Measurements from ENCODE around the gene XIRP1. TPM values are rescaled to one million over a fixed set of nuclear protein-coding genes. Genes with fewer than 3 reads are reported as not detected.

Gene XIRP1
- total and polyA plus RNA-seq, 2 of the 13 experiments (the other 11 are each of a cell fraction or from before 2014, with no cell fraction given): not detected

DNA sequence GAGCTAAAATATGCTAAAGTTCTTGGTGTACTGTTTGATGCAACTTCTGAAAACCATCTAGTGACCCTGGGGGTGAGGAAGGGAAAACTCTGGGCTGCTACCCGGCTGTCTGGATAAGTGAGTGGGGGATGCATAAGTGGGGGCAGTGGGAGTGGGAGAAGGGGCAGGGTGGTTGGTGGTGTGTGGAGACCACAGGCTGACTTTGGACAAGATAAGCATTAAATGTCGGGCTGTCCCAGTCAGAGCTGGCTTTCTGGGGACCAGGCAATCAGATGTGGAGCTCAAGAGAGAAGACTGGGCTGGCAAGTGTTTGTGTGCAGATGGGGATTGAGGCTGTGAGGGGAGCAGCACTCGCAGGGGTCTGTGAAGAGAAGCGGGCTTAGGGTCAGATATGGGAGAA, 11.0 kb upstream of the XIRP1 start:
- no peak for ATAC-seq
- H3K9ac ChIP-seq (ENCODE audit: insufficient read depth, low read depth, low read length): no peak overlapping the region
- TF ChIP-seq, protein P1, sequence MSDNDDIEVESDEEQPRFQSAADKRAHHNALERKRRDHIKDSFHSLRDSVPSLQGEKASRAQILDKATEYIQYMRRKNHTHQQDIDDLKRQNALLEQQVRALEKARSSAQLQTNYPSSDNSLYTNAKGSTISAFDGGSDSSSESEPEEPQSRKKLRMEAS (IDR thresholded peaks at IDR 0.05): no peak
- no peak for TF ChIP-seq MAZ (IDR thresholded peaks at IDR 0.05; ENCODE audit: borderline replicate concordance, low read depth, low read length)
- TF ChIP-seq MAZ (CRISPR knock-in tag; IDR thresholded peaks at IDR 0.05; ENCODE audit: low read depth): no peak
- no peak for TF ChIP-seq ZNF138 (CRISPR knock-in tag; IDR thresholded peaks at IDR 0.05; ENCODE audit: low read depth)
- TF ChIP-seq, protein P2, sequence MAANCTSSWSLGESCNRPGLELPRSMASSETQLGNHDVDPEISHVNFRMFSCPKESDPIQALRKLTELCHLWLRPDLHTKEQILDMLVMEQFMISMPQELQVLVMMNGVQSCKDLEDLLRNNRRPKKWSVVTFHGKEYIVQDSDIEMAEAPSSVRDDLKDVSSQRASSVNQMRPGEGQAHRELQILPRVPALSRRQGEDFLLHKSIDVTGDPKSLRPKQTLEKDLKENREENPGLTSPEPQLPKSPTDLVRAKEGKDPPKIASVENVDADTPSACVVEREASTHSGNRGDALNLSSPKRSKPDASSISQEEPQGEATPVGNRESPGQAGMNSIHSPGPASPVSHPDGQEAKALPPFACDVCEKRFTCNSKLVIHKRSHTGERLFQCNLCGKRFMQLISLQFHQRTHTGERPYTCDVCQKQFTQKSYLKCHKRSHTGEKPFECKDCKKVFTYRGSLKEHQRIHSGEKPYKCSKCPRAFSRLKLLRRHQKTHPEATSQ (CRISPR knock-in tag; IDR thresholded peaks at IDR 0.05; ENCODE audit: borderline replicate concordance): no peak
- TF ChIP-seq ZKSCAN5 (CRISPR knock-in tag; IDR thresholded peaks at IDR 0.05): no peak
- TF ChIP-seq RXRA (CRISPR knock-in tag; IDR thresholded peaks at IDR 0.05): no peak
- TF ChIP-seq MTF1 (CRISPR knock-in tag; IDR thresholded peaks at IDR 0.05): no peak
- TF ChIP-seq YEATS4 (CRISPR knock-in tag; IDR thresholded peaks at IDR 0.05; ENCODE audit: borderline replicate concordance): no peak
- TF ChIP-seq HIVEP1 (CRISPR knock-in tag; IDR thresholded peaks at IDR 0.05): no peak
- TF ChIP-seq ZNF235 (CRISPR knock-in tag; IDR thresholded peaks at IDR 0.05; ENCODE audit: borderline replicate concordance): no peak
- TF ChIP-seq, protein P3, sequence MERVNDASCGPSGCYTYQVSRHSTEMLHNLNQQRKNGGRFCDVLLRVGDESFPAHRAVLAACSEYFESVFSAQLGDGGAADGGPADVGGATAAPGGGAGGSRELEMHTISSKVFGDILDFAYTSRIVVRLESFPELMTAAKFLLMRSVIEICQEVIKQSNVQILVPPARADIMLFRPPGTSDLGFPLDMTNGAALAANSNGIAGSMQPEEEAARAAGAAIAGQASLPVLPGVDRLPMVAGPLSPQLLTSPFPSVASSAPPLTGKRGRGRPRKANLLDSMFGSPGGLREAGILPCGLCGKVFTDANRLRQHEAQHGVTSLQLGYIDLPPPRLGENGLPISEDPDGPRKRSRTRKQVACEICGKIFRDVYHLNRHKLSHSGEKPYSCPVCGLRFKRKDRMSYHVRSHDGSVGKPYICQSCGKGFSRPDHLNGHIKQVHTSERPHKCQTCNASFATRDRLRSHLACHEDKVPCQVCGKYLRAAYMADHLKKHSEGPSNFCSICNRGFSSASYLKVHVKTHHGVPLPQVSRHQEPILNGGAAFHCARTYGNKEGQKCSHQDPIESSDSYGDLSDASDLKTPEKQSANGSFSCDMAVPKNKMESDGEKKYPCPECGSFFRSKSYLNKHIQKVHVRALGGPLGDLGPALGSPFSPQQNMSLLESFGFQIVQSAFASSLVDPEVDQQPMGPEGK (CRISPR knock-in tag; IDR thresholded peaks at IDR 0.05): no peak
- TF ChIP-seq FOXJ3 (CRISPR knock-in tag; IDR thresholded peaks at IDR 0.05; ENCODE audit: borderline replicate concordance): no peak
- no peak for FAIRE-seq
- H3K27ac ChIP-seq (ENCODE audit: extremely low read length, insufficient read depth, low read length): no peak overlapping the region
- no peaks in the 10 kb centered on the region for H3K4me1 ChIP-seq (ENCODE audit: insufficient read depth, low read length)
- H3K79me2 ChIP-seq (ENCODE audit: insufficient read depth, low read length): no peaks in the 10 kb centered on the region
- H3K4me3 ChIP-seq (replicated peaks in 1 of 3; ENCODE audit: insufficient read depth in 1 of 3, low read depth in 2 of 3, low read length in 3 of 3): no peak overlapping the region
- CTCF ChIA-PET (ENCODE audit: low intra/inter-chr PET ratio, low total read pairs): no interaction called here
- WGBS (ENCODE audit: low lambda C conversion rate): 11% methylated on average over 4 of the region's 4 CpGs
- in situ Hi-C loops (cut with HindIII; ENCODE audit: extremely low pct_ligation_motif_present, low pct_unique_long_range_greater_than_20kb): no loop called here
- peaks cover 1 to 36% of the 10 kb centered on the region in 2 experiments; a peak in 4 of 5 replicates for H3K27me3 ChIP-seq (ENCODE audit: control insufficient read depth in 1 of 2, insufficient read depth in 2 of 2, low read length in 2 of 2)
- no peak overlapping the region for H2AFZ ChIP-seq (ENCODE audit: low read length)
- DNase-seq (ENCODE audit: low spot score): no peak
- BruUV-seq (replicated peaks): no TSS peak
- no peaks in the 10 kb centered on the region for H3K9me3 ChIP-seq (ENCODE audit: low read length)
- intact Hi-C loops (cut with micrococcal nuclease; ENCODE audit: unreplicated experiment): no loop called here
- no peaks in the 10 kb centered on the region for H4K20me1 ChIP-seq (ENCODE audit: insufficient read depth, low read length)
- H3K4me2 ChIP-seq (ENCODE audit: low read depth, low read length): no peak overlapping the region
- POLR2A ChIA-PET: no interaction called here
- H3K36me3 ChIP-seq (replicated peaks in 1 of 2; ENCODE audit: control insufficient read depth in 1 of 2, insufficient read depth in 2 of 2, low read length in 2 of 2): no peaks in the 10 kb centered on the region
